Erythroblast (primary cell): Measurements from ENCODE around the gene BMP6.

ENCODE experiments used
- GATA1 ChIP-seq: IDR thresholded peaks from 2 replicates; pipeline ENCODE4 v1.6.1; 2011; ENCODE audit warnings: low read depth, mild to moderate bottlenecking, control low read depth, low read length, moderate library complexity
- POLR2A ChIP-seq: IDR thresholded peaks from 2 replicates; pipeline ENCODE4 v1.6.1; 2011; ENCODE audit warnings: mild to moderate bottlenecking, low read length

- TF ChIP-seq POLR2A, result no peak
- TF ChIP-seq GATA1, result no peak
These were observed 156.8 kb downstream of the BMP6 start for GRCh38 chr6:7882505-7883257.
